Embryonic facial prominence (tissue), 1 donor: ENCODE measurements around the gene GALR2.
"Not testable (repeated sequence)": the region's sequence is repeated elsewhere in the genome, so short reads cannot be mapped to it uniquely, and the experiment has no call there.

ENCODE experiments used
- DNase-seq: peaks from one replicate; pipeline ENCODE4 v3.0.0-alpha.2; 2016; ENCODE audit errors: extremely low spot score

GALR2 gene

GRCh38 chr17:76049836-76050537, 24.6 kb upstream of the GALR2 start:
- DNase-seq: no peak

GRCh38 chr17:76050538-76051467, 23.8 kb upstream of the GALR2 start:
- no peak for DNase-seq

- DNase-seq: no peak
These were observed 23.0 kb upstream of the GALR2 start for GRCh38 chr17:76051561-76051960.

- no peak for DNase-seq
These were observed 21.1 kb upstream of the GALR2 start for GRCh38 chr17:76053246-76054111.

GRCh38 chr17:76054112-76054476, 20.5 kb upstream of the GALR2 start:
- no peak for DNase-seq

- no peak for DNase-seq
These were observed 17.7 kb upstream of the GALR2 start for GRCh38 chr17:76056882-76057281.

- not testable (repeated sequence) for DNase-seq
These were observed 16.3 kb upstream of the GALR2 start for GRCh38 chr17:76058264-76058663.

- DNase-seq: no peak
These were observed 10.6 kb upstream of the GALR2 start for GRCh38 chr17:76063875-76064546.

GRCh38 chr17:76065775-76066174, 8.8 kb upstream of the GALR2 start:
- DNase-seq: no peak

GRCh38 chr17:76071531-76072147, 2.9 kb upstream of the GALR2 start:
- DNase-seq: no peak

GRCh38 chr17:76072148-76072858, 2.3 kb upstream of the GALR2 start, which contains the start of gene SRP68:
Gene SRP68, minus strand, starts transcription at chr17:76072517. Its CDS starts 26 bp downstream, at chr17:76072491.
- peak; percentile 70 for DNase-seq

- DNase-seq: no peak
These were observed 974 bp downstream of the GALR2 start for GRCh38 chr17:76075364-76076145.

GRCh38 chr17:76076146-76076764, 1.7 kb downstream of the GALR2 start:
- DNase-seq: no peak

- DNase-seq: no peak
These were observed 2.4 kb downstream of the GALR2 start for GRCh38 chr17:76076765-76077583.

- no peak for DNase-seq
These were observed 3.1 kb downstream of the GALR2 start for GRCh38 chr17:76077584-76078110.

GRCh38 chr17:76078370-76078769, 3.8 kb downstream of the GALR2 start:
- DNase-seq: not testable (repeated sequence)

- no peak for DNase-seq
These were observed 4.4 kb downstream of the GALR2 start, which contains the start of gene ZACN for GRCh38 chr17:76078860-76079534. Gene ZACN, plus strand, starts transcription at chr17:76079182. Its CDS starts 83 bp downstream, at chr17:76079265.
